ENCODE results near the gene TPM1.

Gene TPM1

GRCh38 chr15:63082366-63082765 is 39.8 kb downstream of the TPM1 start:
- H3K27ac ChIP-seq (ENCODE audit: insufficient read depth, low read length, poor library complexity, severe bottlenecking) = no peak overlapping the region
- H3K27me3 ChIP-seq (replicated peaks; ENCODE audit: control insufficient read depth, insufficient read depth, low read length, poor library complexity, severe bottlenecking) = no peaks in the 10 kb centered on the region

GRCh38 chr15:63083044-63083443 is 40.5 kb downstream of the TPM1 start:
- Histone ChIP-seq H3K27me3 (replicated peaks; ENCODE audit: control insufficient read depth, insufficient read depth, low read length, poor library complexity, severe bottlenecking) (no peaks in the 10 kb centered on the region), H3K4me1 (ENCODE audit: control insufficient read depth, insufficient read depth, low read length, poor library complexity, severe bottlenecking) (no peaks in the 10 kb centered on the region), H3K27ac (ENCODE audit: insufficient read depth, low read length, poor library complexity, severe bottlenecking) (no peak overlapping the region), H3K4me3 (ENCODE audit: insufficient read depth, low read depth, low read length, poor library complexity, severe bottlenecking) (no peak overlapping the region), H3K36me3 (ENCODE audit: control insufficient read depth, insufficient read depth, low read length) (no peaks in the 10 kb centered on the region), H3K9me3 (ENCODE audit: control insufficient read depth, low read length) (no peaks in the 10 kb centered on the region)
- no peak for DNase-seq

More at GRCh38 chr15:63082366-63082765, 39.8 kb downstream of the TPM1 start:
- H3K4me1 ChIP-seq (ENCODE audit: control insufficient read depth, insufficient read depth, low read length, poor library complexity, severe bottlenecking) = no peaks in the 10 kb centered on the region
- DNase-seq = no peak
- H3K36me3 ChIP-seq (ENCODE audit: control insufficient read depth, insufficient read depth, low read length) = no peaks in the 10 kb centered on the region
- no peaks in the 10 kb centered on the region for H3K9me3 ChIP-seq (ENCODE audit: control insufficient read depth, low read length)
- H3K4me3 ChIP-seq (ENCODE audit: insufficient read depth, low read depth, low read length, poor library complexity, severe bottlenecking) = no peak overlapping the region

- no peak overlapping the region for H3K4me3 ChIP-seq (ENCODE audit: insufficient read depth, low read depth, low read length, poor library complexity, severe bottlenecking)
- no peaks in the 10 kb centered on the region for H3K9me3 ChIP-seq (ENCODE audit: control insufficient read depth, low read length)
- DNase-seq = no peak
- no peaks in the 10 kb centered on the region for H3K27me3 ChIP-seq (replicated peaks; ENCODE audit: control insufficient read depth, insufficient read depth, low read length, poor library complexity, severe bottlenecking)
- no peaks in the 10 kb centered on the region for H3K36me3 ChIP-seq (ENCODE audit: control insufficient read depth, insufficient read depth, low read length)
- no peaks in the 10 kb centered on the region for H3K4me1 ChIP-seq (ENCODE audit: control insufficient read depth, insufficient read depth, low read length, poor library complexity, severe bottlenecking)
- no peak overlapping the region for H3K27ac ChIP-seq (ENCODE audit: insufficient read depth, low read length, poor library complexity, severe bottlenecking)
Observed at GRCh38 chr15:63083541-63083940, 41.0 kb downstream of the TPM1 start.

- Histone ChIP-seq H3K27me3 (replicated peaks; ENCODE audit: control insufficient read depth, insufficient read depth, low read length, poor library complexity, severe bottlenecking) (no peaks in the 10 kb centered on the region), H3K9me3 (ENCODE audit: control insufficient read depth, low read length) (no peaks in the 10 kb centered on the region), H3K36me3 (ENCODE audit: control insufficient read depth, insufficient read depth, low read length) (no peaks in the 10 kb centered on the region), H3K4me3 (ENCODE audit: insufficient read depth, low read depth, low read length, poor library complexity, severe bottlenecking) (no peak overlapping the region), H3K27ac (ENCODE audit: insufficient read depth, low read length, poor library complexity, severe bottlenecking) (no peak overlapping the region), H3K4me1 (ENCODE audit: control insufficient read depth, insufficient read depth, low read length, poor library complexity, severe bottlenecking) (no peaks in the 10 kb centered on the region)
- no peak for DNase-seq
Observed at GRCh38 chr15:63084806-63085205, 42.3 kb downstream of the TPM1 start.

- no peak overlapping the region for H3K27ac ChIP-seq (ENCODE audit: insufficient read depth, low read length, poor library complexity, severe bottlenecking)
- no peak overlapping the region for H3K4me3 ChIP-seq (ENCODE audit: insufficient read depth, low read depth, low read length, poor library complexity, severe bottlenecking)
- no peak for DNase-seq
- no peaks in the 10 kb centered on the region for H3K4me1 ChIP-seq (ENCODE audit: control insufficient read depth, insufficient read depth, low read length, poor library complexity, severe bottlenecking)
- no peaks in the 10 kb centered on the region for H3K9me3 ChIP-seq (ENCODE audit: control insufficient read depth, low read length)
- H3K36me3 ChIP-seq (ENCODE audit: control insufficient read depth, insufficient read depth, low read length) = no peaks in the 10 kb centered on the region
- H3K27me3 ChIP-seq (replicated peaks; ENCODE audit: control insufficient read depth, insufficient read depth, low read length, poor library complexity, severe bottlenecking) = no peaks in the 10 kb centered on the region
Observed at GRCh38 chr15:63085289-63085688, 42.7 kb downstream of the TPM1 start.

GRCh38 chr15:63086271-63086670 is 43.7 kb downstream of the TPM1 start:
- no peaks in the 10 kb centered on the region for H3K9me3 ChIP-seq (ENCODE audit: control insufficient read depth, low read length)
- H3K36me3 ChIP-seq (ENCODE audit: control insufficient read depth, insufficient read depth, low read length) = no peaks in the 10 kb centered on the region
- DNase-seq = no peak
- no peaks in the 10 kb centered on the region for H3K4me1 ChIP-seq (ENCODE audit: control insufficient read depth, insufficient read depth, low read length, poor library complexity, severe bottlenecking)
- no peak overlapping the region for H3K4me3 ChIP-seq (ENCODE audit: insufficient read depth, low read depth, low read length, poor library complexity, severe bottlenecking)
- H3K27ac ChIP-seq (ENCODE audit: insufficient read depth, low read length, poor library complexity, severe bottlenecking) = no peak overlapping the region
- no peaks in the 10 kb centered on the region for H3K27me3 ChIP-seq (replicated peaks; ENCODE audit: control insufficient read depth, insufficient read depth, low read length, poor library complexity, severe bottlenecking)

GRCh38 chr15:63086947-63087346 is 44.4 kb downstream of the TPM1 start:
- no peak overlapping the region for H3K4me3 ChIP-seq (ENCODE audit: insufficient read depth, low read depth, low read length, poor library complexity, severe bottlenecking)
- no peak overlapping the region for H3K27ac ChIP-seq (ENCODE audit: insufficient read depth, low read length, poor library complexity, severe bottlenecking)
- no peaks in the 10 kb centered on the region for H3K27me3 ChIP-seq (replicated peaks; ENCODE audit: control insufficient read depth, insufficient read depth, low read length, poor library complexity, severe bottlenecking)
- H3K4me1 ChIP-seq (ENCODE audit: control insufficient read depth, insufficient read depth, low read length, poor library complexity, severe bottlenecking) = no peaks in the 10 kb centered on the region
- no peak for DNase-seq
- H3K36me3 ChIP-seq (ENCODE audit: control insufficient read depth, insufficient read depth, low read length) = no peaks in the 10 kb centered on the region
- H3K9me3 ChIP-seq (ENCODE audit: control insufficient read depth, low read length) = no peaks in the 10 kb centered on the region

GRCh38 chr15:63088533-63089245 is 46.1 kb downstream of the TPM1 start:
- DNase-seq = no peak
- Histone ChIP-seq H3K27me3 (replicated peaks; ENCODE audit: control insufficient read depth, insufficient read depth, low read length, poor library complexity, severe bottlenecking) (no peaks in the 10 kb centered on the region), H3K4me3 (ENCODE audit: insufficient read depth, low read depth, low read length, poor library complexity, severe bottlenecking) (no peak overlapping the region), H3K9me3 (ENCODE audit: control insufficient read depth, low read length) (no peaks in the 10 kb centered on the region), H3K4me1 (ENCODE audit: control insufficient read depth, insufficient read depth, low read length, poor library complexity, severe bottlenecking) (no peaks in the 10 kb centered on the region), H3K36me3 (ENCODE audit: control insufficient read depth, insufficient read depth, low read length) (no peaks in the 10 kb centered on the region), H3K27ac (ENCODE audit: insufficient read depth, low read length, poor library complexity, severe bottlenecking) (no peak overlapping the region)

GRCh38 chr15:63089260-63090043 is 46.9 kb downstream of the TPM1 start:
- Histone ChIP-seq H3K9me3 (ENCODE audit: control insufficient read depth, low read length) (no peaks in the 10 kb centered on the region), H3K4me1 (ENCODE audit: control insufficient read depth, insufficient read depth, low read length, poor library complexity, severe bottlenecking) (no peaks in the 10 kb centered on the region), H3K27me3 (replicated peaks; ENCODE audit: control insufficient read depth, insufficient read depth, low read length, poor library complexity, severe bottlenecking) (no peaks in the 10 kb centered on the region), H3K36me3 (ENCODE audit: control insufficient read depth, insufficient read depth, low read length) (no peaks in the 10 kb centered on the region), H3K27ac (ENCODE audit: insufficient read depth, low read length, poor library complexity, severe bottlenecking) (no peak overlapping the region), H3K4me3 (ENCODE audit: insufficient read depth, low read depth, low read length, poor library complexity, severe bottlenecking) (no peak overlapping the region)
- no peak for DNase-seq

- no peak for DNase-seq
- Histone ChIP-seq H3K27ac (ENCODE audit: insufficient read depth, low read length, poor library complexity, severe bottlenecking) (no peak overlapping the region), H3K9me3 (ENCODE audit: control insufficient read depth, low read length) (no peaks in the 10 kb centered on the region), H3K27me3 (replicated peaks; ENCODE audit: control insufficient read depth, insufficient read depth, low read length, poor library complexity, severe bottlenecking) (no peaks in the 10 kb centered on the region), H3K36me3 (ENCODE audit: control insufficient read depth, insufficient read depth, low read length) (no peaks in the 10 kb centered on the region), H3K4me3 (ENCODE audit: insufficient read depth, low read depth, low read length, poor library complexity, severe bottlenecking) (no peak overlapping the region), H3K4me1 (ENCODE audit: control insufficient read depth, insufficient read depth, low read length, poor library complexity, severe bottlenecking) (no peaks in the 10 kb centered on the region)
Observed at GRCh38 chr15:63090472-63090871, 47.9 kb downstream of the TPM1 start.

All from effector memory CD4-positive, alpha-beta T cell (primary cell).